KMS-11 (cell line): ENCODE results near the gene C1orf21.

Experiments used
- H2AFZ ChIP-seq: fragments of 200-600 bp; sonication (generic); 2 replicates; pipeline ENCODE4 v1.6.1; 2016; ENCODE audit warnings: antibody characterized with exemption, mixed run types, low read depth
- H3K27ac ChIP-seq: fragments of 200-600 bp; sonication (generic); 2 replicates; pipeline ENCODE4 v1.6.1; 2016; ENCODE audit warnings: mild to moderate bottlenecking, mixed run types
- H3K27me3 ChIP-seq: fragments of 200-600 bp; sonication (generic); 2 replicates; pipeline ENCODE4 v1.6.1; 2017; ENCODE audit warnings: mild to moderate bottlenecking, low read depth, mixed run types, moderate library complexity; ENCODE audit not compliant: insufficient read depth
- H3K36me3 ChIP-seq: fragments of 200-600 bp; sonication (generic); 2 replicates; pipeline ENCODE4 v1.6.1; 2017; ENCODE audit warnings: mild to moderate bottlenecking, mixed run types; ENCODE audit not compliant: insufficient read depth
- H3K4me1 ChIP-seq: fragments of 200-600 bp; sonication (generic); 2 replicates; pipeline ENCODE4 v1.6.1; 2016; ENCODE audit warnings: mild to moderate bottlenecking, low read depth, mixed run types; ENCODE audit not compliant: poor library complexity, severe bottlenecking
- H3K4me2 ChIP-seq: fragments of 200-600 bp; sonication (generic); 2 replicates; pipeline ENCODE4 v1.7.0; 2016; ENCODE audit warnings: mild to moderate bottlenecking, mixed run types
- H3K4me3 ChIP-seq: fragments of 200-600 bp; sonication (generic); IDR thresholded peaks from 2 replicates; pipeline ENCODE4 v1.6.1; 2017; ENCODE audit warnings: low read depth, low read length, mixed read lengths; ENCODE audit not compliant: insufficient read depth
- H3K79me2 ChIP-seq: fragments of 200-600 bp; sonication (generic); 2 replicates; pipeline ENCODE4 v1.6.1; 2016; ENCODE audit warnings: low read depth, mixed run types; ENCODE audit not compliant: insufficient read depth
- H3K9ac ChIP-seq: fragments of 200-600 bp; sonication (generic); 2 replicates; pipeline ENCODE4 v1.6.1; 2016; ENCODE audit warnings: mild to moderate bottlenecking, mixed run types
- H4K20me1 ChIP-seq: fragments of 200-600 bp; sonication (generic); 2 replicates; pipeline ENCODE4 v1.6.1; 2016; ENCODE audit warnings: mild to moderate bottlenecking, mixed run types; ENCODE audit not compliant: insufficient read depth
- TF ChIP-seq, protein P1 (sequence below): fragments of 200-600 bp; sonication (generic); conservative IDR thresholded peaks from 2 replicates; pipeline ENCODE4 v1.6.1; 2017; ENCODE audit warnings: low read depth, mild to moderate bottlenecking, antibody characterized with exemption, low read length, moderate library complexity, mixed read lengths

Gene C1orf21

DNA sequence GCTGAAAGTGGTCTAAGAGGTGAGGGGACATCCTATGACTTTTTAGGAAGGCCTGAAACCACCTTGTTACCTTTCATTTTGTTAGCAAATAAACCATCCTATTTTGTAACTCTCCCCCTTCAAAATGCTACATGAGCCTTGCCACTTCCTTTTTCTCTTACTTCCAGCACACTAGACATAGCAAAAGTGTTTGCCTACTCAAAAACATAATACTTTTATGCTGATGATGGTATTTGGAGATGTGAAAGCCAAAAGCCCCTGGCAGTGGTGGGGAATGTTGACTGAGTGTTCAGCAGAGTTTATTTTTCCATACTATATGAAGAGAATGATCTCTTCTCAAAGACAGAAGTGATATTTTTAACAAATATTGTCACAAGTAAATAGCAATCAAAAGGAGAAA is 233.6 kb downstream of the C1orf21 start:
- Histone ChIP-seq H3K79me2 (no peaks in the 10 kb centered on the region), H3K4me1 (no peaks in the 10 kb centered on the region), H3K9ac (no peak overlapping the region), H3K4me3 (no peak overlapping the region), H3K4me2 (no peak overlapping the region), H3K36me3 (no peaks in the 10 kb centered on the region), H3K27me3 (no peaks in the 10 kb centered on the region), H2AFZ (no peak overlapping the region), H3K27ac (no peak overlapping the region), H4K20me1 (no peaks in the 10 kb centered on the region)
- TF ChIP-seq, protein P1, sequence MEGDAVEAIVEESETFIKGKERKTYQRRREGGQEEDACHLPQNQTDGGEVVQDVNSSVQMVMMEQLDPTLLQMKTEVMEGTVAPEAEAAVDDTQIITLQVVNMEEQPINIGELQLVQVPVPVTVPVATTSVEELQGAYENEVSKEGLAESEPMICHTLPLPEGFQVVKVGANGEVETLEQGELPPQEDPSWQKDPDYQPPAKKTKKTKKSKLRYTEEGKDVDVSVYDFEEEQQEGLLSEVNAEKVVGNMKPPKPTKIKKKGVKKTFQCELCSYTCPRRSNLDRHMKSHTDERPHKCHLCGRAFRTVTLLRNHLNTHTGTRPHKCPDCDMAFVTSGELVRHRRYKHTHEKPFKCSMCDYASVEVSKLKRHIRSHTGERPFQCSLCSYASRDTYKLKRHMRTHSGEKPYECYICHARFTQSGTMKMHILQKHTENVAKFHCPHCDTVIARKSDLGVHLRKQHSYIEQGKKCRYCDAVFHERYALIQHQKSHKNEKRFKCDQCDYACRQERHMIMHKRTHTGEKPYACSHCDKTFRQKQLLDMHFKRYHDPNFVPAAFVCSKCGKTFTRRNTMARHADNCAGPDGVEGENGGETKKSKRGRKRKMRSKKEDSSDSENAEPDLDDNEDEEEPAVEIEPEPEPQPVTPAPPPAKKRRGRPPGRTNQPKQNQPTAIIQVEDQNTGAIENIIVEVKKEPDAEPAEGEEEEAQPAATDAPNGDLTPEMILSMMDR: no peak

DNA sequence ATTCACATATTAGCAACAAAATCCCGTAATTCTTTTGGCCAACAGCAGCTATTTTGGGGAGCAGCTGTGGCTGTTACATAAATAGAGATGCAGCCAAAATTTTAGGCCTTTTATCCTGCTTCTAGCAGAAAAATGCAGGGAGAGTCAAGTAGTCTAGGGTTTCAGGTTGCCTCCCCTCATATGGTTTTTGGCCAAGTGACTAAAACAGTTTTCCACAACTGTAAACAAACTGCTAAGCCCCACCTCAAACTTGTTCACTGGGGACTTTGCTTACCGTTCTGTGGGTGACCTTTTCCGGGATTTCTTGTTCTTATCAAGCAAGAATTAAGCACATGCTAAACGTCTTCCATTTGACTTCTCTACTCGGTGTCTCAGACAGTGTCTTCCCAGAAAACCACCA is 234.4 kb downstream of the C1orf21 start:
- H3K27me3 ChIP-seq: no peaks in the 10 kb centered on the region
- H3K27ac ChIP-seq: no peak overlapping the region
- no peak overlapping the region for H3K9ac ChIP-seq
- no peak overlapping the region for H3K4me2 ChIP-seq
- H3K36me3 ChIP-seq: no peaks in the 10 kb centered on the region
- H2AFZ ChIP-seq: no peak overlapping the region
- no peaks in the 10 kb centered on the region for H3K4me1 ChIP-seq
- H4K20me1 ChIP-seq: no peaks in the 10 kb centered on the region
- H3K79me2 ChIP-seq: no peaks in the 10 kb centered on the region
- TF ChIP-seq, protein P1: no peak
- H3K4me3 ChIP-seq: no peak overlapping the region

GRCh38 chr1:184622136-184622823 is 235.5 kb downstream of the C1orf21 start:
- H3K79me2 ChIP-seq: no peaks in the 10 kb centered on the region
- H4K20me1 ChIP-seq: no peaks in the 10 kb centered on the region
- H3K4me3 ChIP-seq: no peak overlapping the region
- TF ChIP-seq, protein P1: no peak
- no peak overlapping the region for H2AFZ ChIP-seq
- H3K4me2 ChIP-seq: no peak overlapping the region
- no peak overlapping the region for H3K9ac ChIP-seq
- no peaks in the 10 kb centered on the region for H3K4me1 ChIP-seq
- no peak overlapping the region for H3K27ac ChIP-seq
- no peaks in the 10 kb centered on the region for H3K36me3 ChIP-seq
- no peaks in the 10 kb centered on the region for H3K27me3 ChIP-seq

GRCh38 chr1:184623404-184623803 is 236.6 kb downstream of the C1orf21 start:
- no peak overlapping the region for H3K4me2 ChIP-seq
- H4K20me1 ChIP-seq: no peaks in the 10 kb centered on the region
- no peak overlapping the region for H2AFZ ChIP-seq
- H3K79me2 ChIP-seq: no peaks in the 10 kb centered on the region
- TF ChIP-seq, protein P1: no peak
- no peak overlapping the region for H3K27ac ChIP-seq
- H3K4me1 ChIP-seq: no peaks in the 10 kb centered on the region
- H3K27me3 ChIP-seq: no peaks in the 10 kb centered on the region
- H3K4me3 ChIP-seq: no peak overlapping the region
- H3K36me3 ChIP-seq: no peaks in the 10 kb centered on the region
- H3K9ac ChIP-seq: no peak overlapping the region
